Hepatocyte (in vitro differentiated cells): ENCODE results near the gene LRRC26. TPM values are rescaled to one million over a fixed set of nuclear protein-coding genes. Genes with fewer than 3 reads are reported as not detected.

Source experiments
- DNase-seq: peaks from one replicate; pipeline ENCODE4 v3.0.0-alpha.2; 2016; ENCODE audit warnings: low spot score
- H2AFZ ChIP-seq: fragments of 200-600 bp; sonication (generic); 2 replicates; pipeline ENCODE4 v1.6.0; 2016; ENCODE audit warnings: antibody characterized with exemption, mild to moderate bottlenecking
- H3K27ac ChIP-seq: fragments of 200-600 bp; sonication (generic); 2 replicates; pipeline ENCODE4 v1.5.1; 2016; ENCODE audit warnings: mild to moderate bottlenecking
- H3K27me3 ChIP-seq: fragments of 200-600 bp; sonication (generic); 2 replicates; pipeline ENCODE4 v1.6.1; 2016
- H3K36me3 ChIP-seq: fragments of 200-600 bp; sonication (generic); replicated peaks from 2 replicates; pipeline ENCODE4 v1.5.1; 2016; ENCODE audit warnings: low read depth; ENCODE audit not compliant: insufficient read depth
- H3K4me1 ChIP-seq: fragments of 200-600 bp; sonication (generic); 2 replicates; pipeline ENCODE4 v1.5.1; 2016; ENCODE audit warnings: mild to moderate bottlenecking, moderate library complexity; ENCODE audit not compliant: insufficient read depth
- H3K4me2 ChIP-seq: fragments of 200-600 bp; sonication (generic); 2 replicates; pipeline ENCODE4 v1.6.0; 2016
- H3K4me3 ChIP-seq: fragments of 200-600 bp; sonication (generic); 2 replicates; pipeline ENCODE4 v1.5.1; 2016; ENCODE audit warnings: mild to moderate bottlenecking
- H3K79me2 ChIP-seq: fragments of 200-600 bp; sonication (generic); 2 replicates; pipeline ENCODE4 v1.6.0; 2017; ENCODE audit warnings: mild to moderate bottlenecking
- H3K9me2 ChIP-seq: fragments of 200-600 bp; sonication (generic); replicated peaks from 2 replicates; pipeline ENCODE4 v1.6.0; 2017; ENCODE audit warnings: mild to moderate bottlenecking; ENCODE audit not compliant: insufficient read depth
- H3K9me3 ChIP-seq: fragments of 200-600 bp; sonication (generic); 2 replicates; pipeline ENCODE4 v1.5.1; 2016; ENCODE audit warnings: low read depth, mild to moderate bottlenecking
- H4K20me1 ChIP-seq: fragments of 200-600 bp; sonication (generic); 2 replicates; pipeline ENCODE4 v1.6.0; 2016; ENCODE audit warnings: mild to moderate bottlenecking; ENCODE audit not compliant: insufficient read depth, poor library complexity, severe bottlenecking
- EZH2 ChIP-seq: fragments of 200-600 bp; sonication (generic); IDR thresholded peaks from 2 replicates; pipeline ENCODE4 v1.6.1; 2016; ENCODE audit warnings: antibody characterized with exemption, mild to moderate bottlenecking, borderline replicate concordance
- EZH2phosphoT487 ChIP-seq: fragments of 200-600 bp; sonication (generic); IDR thresholded peaks from one replicate; pipeline ENCODE4 v1.6.1; 2018; ENCODE audit warnings: antibody characterized with exemption, mild to moderate bottlenecking, low read depth, moderate library complexity; ENCODE audit not compliant: unreplicated experiment, severe bottlenecking
- WGBS: methylation state at CpG from one replicate; pipeline ENCODE4 v1.1.6; 2016; ENCODE audit warnings: low lambda C conversion rate; ENCODE audit errors: missing lambda C conversion rate; 5-methylcytosine and 5-hydroxymethylcytosine counted together
- polyA plus RNA-seq: library from polyadenylated mRNA; unstranded; fragments of >200 nt; fragmentation: Nextera tagmentation; extraction: Ambion mirVana; gene quantifications from 2 replicates; pipeline ENCODE4 v1.2.1, GENCODE V29; 2016
- total RNA-seq: library from RNA; depleted of rRNA; stranded (reverse); fragments of >200 nt; gene quantifications from 2 replicates; pipeline ENCODE4 v1.2.3, GENCODE V29; 2014
- TF ChIP-seq, protein P1 (sequence below): fragments of 200-600 bp; sonication (generic); IDR thresholded peaks from 2 replicates; pipeline ENCODE4 v1.5.1; 2016; ENCODE audit warnings: antibody characterized with exemption, mild to moderate bottlenecking; ENCODE audit not compliant: poor library complexity

The LRRC26 gene
- total and polyA plus RNA-seq, 2 experiments from 2014 or later = 0.73 to 2.6 TPM

DNA sequence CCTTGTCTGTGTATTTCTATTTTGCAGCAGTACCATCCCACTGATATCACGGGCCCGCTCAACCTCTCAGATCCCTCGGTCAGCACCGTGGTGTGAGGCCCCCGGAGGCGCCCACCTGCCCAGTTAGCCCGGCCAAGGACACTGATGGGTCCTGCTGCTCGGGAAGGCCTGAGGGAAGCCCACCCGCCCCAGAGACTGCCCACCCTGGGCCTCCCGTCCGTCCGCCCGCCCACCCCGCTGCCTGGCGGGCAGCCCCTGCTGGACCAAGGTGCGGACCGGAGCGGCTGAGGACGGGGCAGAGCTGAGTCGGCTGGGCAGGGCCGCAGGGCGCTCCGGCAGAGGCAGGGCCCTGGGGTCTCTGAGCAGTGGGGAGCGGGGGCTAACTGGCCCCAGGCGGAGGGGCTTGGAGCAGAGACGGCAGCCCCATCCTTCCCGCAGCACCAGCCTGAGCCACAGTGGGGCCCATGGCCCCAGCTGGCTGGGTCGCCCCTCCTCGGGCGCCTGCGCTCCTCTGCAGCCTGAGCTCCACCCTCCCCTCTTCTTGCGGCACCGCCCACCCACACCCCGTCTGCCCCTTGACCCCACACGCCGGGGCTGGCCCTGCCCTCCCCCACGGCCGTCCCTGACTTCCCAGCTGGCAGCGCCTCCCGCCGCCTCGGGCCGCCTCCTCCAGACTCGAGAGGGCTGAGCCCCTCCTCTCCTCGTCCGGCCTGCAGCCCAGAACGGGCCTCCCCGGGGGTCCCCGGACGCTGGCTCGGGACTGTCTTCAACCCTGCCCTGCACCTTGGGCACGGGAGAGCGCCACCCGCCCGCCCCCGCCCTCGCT lies 1.9 kb downstream of the LRRC26 start:
- peaks cover 22% of the 10 kb centered on the region for H3K4me1 ChIP-seq
- peaks cover 82% of the 10 kb centered on the region for H3K27me3 ChIP-seq
- TF ChIP-seq, protein P1, sequence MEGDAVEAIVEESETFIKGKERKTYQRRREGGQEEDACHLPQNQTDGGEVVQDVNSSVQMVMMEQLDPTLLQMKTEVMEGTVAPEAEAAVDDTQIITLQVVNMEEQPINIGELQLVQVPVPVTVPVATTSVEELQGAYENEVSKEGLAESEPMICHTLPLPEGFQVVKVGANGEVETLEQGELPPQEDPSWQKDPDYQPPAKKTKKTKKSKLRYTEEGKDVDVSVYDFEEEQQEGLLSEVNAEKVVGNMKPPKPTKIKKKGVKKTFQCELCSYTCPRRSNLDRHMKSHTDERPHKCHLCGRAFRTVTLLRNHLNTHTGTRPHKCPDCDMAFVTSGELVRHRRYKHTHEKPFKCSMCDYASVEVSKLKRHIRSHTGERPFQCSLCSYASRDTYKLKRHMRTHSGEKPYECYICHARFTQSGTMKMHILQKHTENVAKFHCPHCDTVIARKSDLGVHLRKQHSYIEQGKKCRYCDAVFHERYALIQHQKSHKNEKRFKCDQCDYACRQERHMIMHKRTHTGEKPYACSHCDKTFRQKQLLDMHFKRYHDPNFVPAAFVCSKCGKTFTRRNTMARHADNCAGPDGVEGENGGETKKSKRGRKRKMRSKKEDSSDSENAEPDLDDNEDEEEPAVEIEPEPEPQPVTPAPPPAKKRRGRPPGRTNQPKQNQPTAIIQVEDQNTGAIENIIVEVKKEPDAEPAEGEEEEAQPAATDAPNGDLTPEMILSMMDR = no peak
- no peak for TF ChIP-seq EZH2phosphoT487
- TF ChIP-seq EZH2 = no peak
- H3K9me3 ChIP-seq = no peaks in the 10 kb centered on the region
- no peaks in the 10 kb centered on the region for H3K79me2 ChIP-seq
- 28% methylated on average over 29 of the region's 57 CpGs for WGBS
- no peak overlapping the region for H2AFZ ChIP-seq
- H3K9me2 ChIP-seq = no peaks in the 10 kb centered on the region
- peak; percentile 46 for DNase-seq
- no peaks in the 10 kb centered on the region for H4K20me1 ChIP-seq
- no peak overlapping the region for H3K4me3 ChIP-seq
- no peaks in the 10 kb centered on the region for H3K36me3 ChIP-seq
- H3K27ac ChIP-seq = no peak overlapping the region
- peak overlapping the region; percentile 80 for H3K4me2 ChIP-seq

DNA sequence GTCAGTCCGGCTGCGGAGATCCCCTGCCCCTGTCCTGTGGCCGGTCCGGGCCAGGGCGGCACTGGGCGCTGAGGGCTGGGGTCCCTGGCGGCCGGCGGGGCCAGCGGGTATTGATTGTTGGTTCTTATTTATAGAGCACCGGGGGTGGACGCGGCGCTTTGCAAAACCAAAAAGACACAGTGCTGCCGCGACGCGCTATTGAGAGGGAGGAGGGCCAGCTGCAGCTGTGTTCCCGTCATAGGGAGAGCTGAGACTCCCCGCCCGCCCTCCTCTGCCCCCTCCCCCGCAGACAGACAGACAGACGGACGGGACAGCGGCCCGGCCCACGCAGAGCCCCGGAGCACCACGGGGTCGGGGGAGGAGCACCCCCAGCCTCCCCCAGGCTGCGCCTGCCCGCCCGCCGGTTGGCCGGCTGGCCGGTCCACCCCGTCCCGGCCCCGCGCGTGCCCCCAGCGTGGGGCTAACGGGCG lies 2.5 kb downstream of the LRRC26 start:
- DNase-seq = no peak
- Histone ChIP-seq H3K9me2 (no peaks in the 10 kb centered on the region), H2AFZ (no peak overlapping the region), H3K79me2 (no peaks in the 10 kb centered on the region), H3K9me3 (no peaks in the 10 kb centered on the region), H4K20me1 (no peaks in the 10 kb centered on the region), H3K4me1 (peaks cover 27% of the 10 kb centered on the region), H3K4me2 (peak overlapping the region; percentile 80), H3K27me3 (peaks cover 88% of the 10 kb centered on the region), H3K27ac (no peak overlapping the region), H3K36me3 (no peaks in the 10 kb centered on the region), H3K4me3 (no peak overlapping the region)
- 58% methylated on average over 11 of the region's 44 CpGs for WGBS
- TF ChIP-seq EZH2 (no peak), EZH2phosphoT487 (no peak)
- TF ChIP-seq, protein P1 = no peak

DNA sequence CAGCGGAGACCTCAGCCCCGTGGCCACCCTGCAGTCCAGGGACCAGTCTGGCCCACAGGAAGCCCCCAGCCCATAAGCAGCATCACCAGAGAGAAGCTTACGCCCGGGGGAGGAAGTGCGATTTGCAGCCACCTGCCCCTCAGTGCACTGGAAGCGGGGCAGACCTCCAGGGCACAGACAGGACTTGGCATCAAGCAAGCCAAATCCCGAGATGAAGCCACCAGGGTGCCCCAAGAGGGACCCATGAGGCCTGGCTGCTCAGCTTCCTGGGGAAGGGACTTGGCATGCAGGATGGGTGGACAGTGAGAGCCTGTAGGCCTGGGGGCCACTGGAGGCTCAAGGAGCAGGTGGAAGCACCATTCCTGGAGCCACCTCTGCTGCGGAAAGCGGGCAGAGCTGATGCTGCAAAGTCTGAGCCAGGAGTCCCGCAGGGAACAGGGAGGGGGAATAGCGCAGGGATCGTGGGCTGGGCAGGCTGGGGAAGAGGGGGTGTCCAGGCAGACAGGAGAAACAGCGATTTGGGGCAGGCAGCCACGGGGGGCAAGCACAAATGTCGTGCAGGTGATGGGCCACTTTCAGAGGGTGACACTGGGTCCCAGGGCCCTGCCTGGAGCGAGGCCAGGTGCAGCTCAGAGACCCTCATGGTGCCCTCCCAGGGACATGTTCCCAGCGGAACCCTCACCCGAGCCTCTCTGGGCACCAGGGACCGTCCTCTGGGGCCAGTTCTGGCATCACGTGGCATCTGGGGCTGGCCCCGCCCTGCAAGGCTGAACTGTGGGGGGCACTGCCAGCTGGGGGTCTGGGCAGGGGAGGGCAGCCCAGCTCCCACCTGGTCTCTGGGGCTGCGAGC lies 3.2 kb downstream of the LRRC26 start:
- Histone ChIP-seq H3K4me3 (no peak overlapping the region), H3K27ac (no peak overlapping the region), H3K27me3 (peaks cover 94% of the 10 kb centered on the region), H4K20me1 (no peaks in the 10 kb centered on the region), H2AFZ (no peak overlapping the region), H3K9me3 (no peaks in the 10 kb centered on the region), H3K79me2 (no peaks in the 10 kb centered on the region), H3K9me2 (no peaks in the 10 kb centered on the region), H3K36me3 (no peaks in the 10 kb centered on the region), H3K4me2 (no peak overlapping the region), H3K4me1 (peaks cover 27% of the 10 kb centered on the region)
- DNase-seq = no peak
- TF ChIP-seq EZH2phosphoT487 (no peak), EZH2 (no peak)
- TF ChIP-seq, protein P1 = no peak
- WGBS = 82% methylated on average over 19 of the region's 22 CpGs
